GM12892 (cell line): ENCODE measurements around the gene HDAC4.

Source experiments
- POLR2A ChIP-seq: IDR thresholded peaks from 2 replicates; pipeline ENCODE4 v1.6.1; 2011; ENCODE audit warnings: low read depth, low read length, control low read depth
- POLR2AphosphoS5 ChIP-seq: IDR thresholded peaks from 2 replicates; pipeline ENCODE4 v1.6.1; 2011; ENCODE audit warnings: low read depth, low read length, control low read depth
- TAF1 ChIP-seq: IDR thresholded peaks from 2 replicates; pipeline ENCODE4 v1.6.1; 2011; ENCODE audit warnings: low read depth, mild to moderate bottlenecking, control low read depth, low read length, borderline replicate concordance

- TF ChIP-seq POLR2AphosphoS5, result no peak
- TF ChIP-seq POLR2A, result no peak
- TF ChIP-seq TAF1, result no peak
Observed at GRCh38 chr2:239252393-239252792, 148.4 kb downstream of the HDAC4 start.
